Mesenchymal stem cell (in vitro differentiated cells and primary cell): ENCODE results near the gene RASSF5.
"Not testable (repeated sequence)": the region's sequence is repeated elsewhere in the genome, so short reads cannot be mapped to it uniquely, and the experiment has no call there.

ENCODE experiments used
- DNase-seq: peaks from one replicate; pipeline ENCODE4 v3.0.0-alpha.2; 2013
- H2AFZ ChIP-seq: one replicate; pipeline ENCODE4 v1.6.1; 2013; ENCODE audit warnings: low read depth, mild to moderate bottlenecking, control low read depth, inconsistent platforms, low read length, moderate library complexity
- H2AK5ac ChIP-seq: 2 replicates; pipeline ENCODE4 v1.6.1; 2013; ENCODE audit warnings: low read length, moderate library complexity, mild to moderate bottlenecking, inconsistent platforms; ENCODE audit not compliant: severe bottlenecking
- H2BK120ac ChIP-seq: one replicate; pipeline ENCODE4 v1.6.1; 2013; ENCODE audit warnings: low read depth, mild to moderate bottlenecking, inconsistent platforms, low read length, moderate library complexity
- H2BK12ac ChIP-seq, 2 experiments: one replicate each; pipeline ENCODE4 v1.6.1; 2013; ENCODE audit warnings: inconsistent platforms in 2 of 2, low read length in 2 of 2, mild to moderate bottlenecking in 2 of 2, moderate library complexity in 2 of 2, control low read depth in 1 of 2
- H2BK15ac ChIP-seq: one replicate; pipeline ENCODE4 v1.6.1; 2013; ENCODE audit warnings: mild to moderate bottlenecking, low read depth, inconsistent platforms; ENCODE audit not compliant: poor library complexity, severe bottlenecking
- H2BK5ac ChIP-seq: 2 replicates; pipeline ENCODE4 v1.6.1; 2013; ENCODE audit warnings: low read depth, mild to moderate bottlenecking, low read length, control low read depth, inconsistent platforms; ENCODE audit not compliant: poor library complexity, severe bottlenecking
- H3K14ac ChIP-seq, 2 experiments: one replicate each; pipeline ENCODE4 v1.6.1; 2013; ENCODE audit warnings: inconsistent platforms in 2 of 2, low read length in 2 of 2, control low read depth in 1 of 2, mild to moderate bottlenecking in 1 of 2, moderate library complexity in 1 of 2
- H3K18ac ChIP-seq, 2 experiments: one replicate each; pipeline ENCODE4 v1.6.1; 2013; ENCODE audit warnings: inconsistent platforms in 2 of 2, low read length in 2 of 2, control low read depth in 1 of 2, low read depth in 1 of 2, mild to moderate bottlenecking in 1 of 2
- H3K23ac ChIP-seq, 2 experiments: one replicate each; pipeline ENCODE4 v1.6.1; 2013; ENCODE audit warnings: inconsistent platforms in 2 of 2, low read length in 2 of 2, mild to moderate bottlenecking in 2 of 2, moderate library complexity in 2 of 2, control low read depth in 1 of 2
- H3K27ac ChIP-seq: 2 replicates; pipeline ENCODE4 v1.5.1; 2013; ENCODE audit warnings: mild to moderate bottlenecking, moderate library complexity, low read length, control low read depth, inconsistent platforms; ENCODE audit not compliant: poor library complexity, severe bottlenecking
- H3K27me3 ChIP-seq, 2 experiments: 2 replicates each; pipeline versions ENCODE4 v1.6.1 to v1.7.0; 2013; ENCODE audit warnings: low read length in 2 of 2, mild to moderate bottlenecking in 2 of 2, moderate library complexity in 2 of 2, control low read depth in 1 of 2, inconsistent platforms in 1 of 2; ENCODE audit not compliant: control insufficient read depth in 1 of 2, insufficient read depth in 1 of 2
- H3K36me3 ChIP-seq, 2 experiments: 2 replicates each; pipeline versions ENCODE4 v1.6.1 to v1.7.0; 2013; ENCODE audit warnings: low read length in 2 of 2, control low read depth in 1 of 2, inconsistent platforms in 1 of 2, low read depth in 1 of 2, mild to moderate bottlenecking in 1 of 2; ENCODE audit not compliant: insufficient read depth in 2 of 2, control insufficient read depth in 1 of 2
- H3K4ac ChIP-seq, 2 experiments: one replicate each; pipeline ENCODE4 v1.6.1; 2013; ENCODE audit warnings: inconsistent platforms in 2 of 2, low read length in 2 of 2, mild to moderate bottlenecking in 2 of 2, moderate library complexity in 2 of 2, control low read depth in 1 of 2, low read depth in 1 of 2
- H3K4me1 ChIP-seq: 2 replicates; pipeline ENCODE4 v1.6.1; 2013; ENCODE audit warnings: low read depth, low read length, control low read depth; ENCODE audit not compliant: control insufficient read depth, insufficient read depth
- H3K4me2 ChIP-seq: 2 replicates; pipeline ENCODE4 v1.6.1; 2013; ENCODE audit warnings: low read length, mild to moderate bottlenecking, inconsistent platforms; ENCODE audit not compliant: poor library complexity, severe bottlenecking
- H3K4me3 ChIP-seq, 2 experiments: 2 replicates each; pipeline versions ENCODE4 v1.5.1 to v1.7.0; 2013; ENCODE audit warnings: low read length in 2 of 2, mild to moderate bottlenecking in 2 of 2, control low read depth in 1 of 2, low read depth in 1 of 2; ENCODE audit not compliant: insufficient read depth in 1 of 2
- H3K79me1 ChIP-seq: replicated peaks from 2 replicates; pipeline ENCODE4 v1.6.1; 2013; ENCODE audit warnings: mild to moderate bottlenecking, control low read depth, low read length, inconsistent platforms; ENCODE audit not compliant: poor library complexity, severe bottlenecking
- H3K9ac ChIP-seq: 2 replicates; pipeline ENCODE4 v1.7.0; 2013; ENCODE audit warnings: mild to moderate bottlenecking, low read length, moderate library complexity
- H3K9me3 ChIP-seq: 2 replicates; pipeline ENCODE4 v1.7.0; 2013; ENCODE audit warnings: mild to moderate bottlenecking, low read length; ENCODE audit not compliant: control insufficient read depth
- H4K8ac ChIP-seq: one replicate; pipeline ENCODE4 v1.6.1; 2013; ENCODE audit warnings: inconsistent platforms, mild to moderate bottlenecking, low read length, moderate library complexity
- H4K91ac ChIP-seq: one replicate; pipeline ENCODE4 v1.6.1; 2013; ENCODE audit warnings: mild to moderate bottlenecking, low read length, inconsistent platforms
- WGBS: methylation state at CpG from one replicate; pipeline ENCODE4 v1.1.7; 2013; ENCODE audit warnings: mixed read lengths; 5-methylcytosine and 5-hydroxymethylcytosine counted together

Gene RASSF5

DNA sequence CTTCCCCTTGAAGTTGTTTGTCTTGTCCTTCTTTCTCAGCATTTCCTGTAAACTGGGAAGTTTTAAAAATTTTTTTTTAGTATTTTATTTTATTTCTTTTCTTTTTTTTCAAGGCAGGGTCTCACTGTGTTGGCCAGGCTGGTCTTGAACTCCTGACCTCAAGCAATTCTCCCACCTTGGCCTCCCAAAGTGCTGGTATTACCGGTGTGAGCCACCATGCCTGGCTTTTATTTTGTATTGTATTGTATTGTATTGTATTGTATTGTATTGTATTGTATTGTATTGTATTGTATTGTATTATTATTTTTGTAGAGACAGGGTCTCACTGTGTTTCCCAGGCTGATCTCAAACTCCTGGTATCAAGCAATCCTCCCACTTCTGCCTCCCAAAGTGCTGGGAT is 23.5 kb upstream of the RASSF5 start:
- not testable (repeated sequence) for H3K18ac ChIP-seq, H3K4me2 ChIP-seq, H3K4me3 ChIP-seq, H3K27me3 ChIP-seq, H2BK120ac ChIP-seq, H3K27ac ChIP-seq, DNase-seq, H3K23ac ChIP-seq, H3K14ac ChIP-seq, H4K8ac ChIP-seq, H2BK5ac ChIP-seq, H3K9me3 ChIP-seq, H4K91ac ChIP-seq, H2BK12ac ChIP-seq, H2AK5ac ChIP-seq, H3K79me1 ChIP-seq, H3K4ac ChIP-seq, H2AFZ ChIP-seq, H3K9ac ChIP-seq, H2BK15ac ChIP-seq
- H3K4me1 ChIP-seq, result peaks cover 14% of the 10 kb centered on the region
- H3K36me3 ChIP-seq, result peaks cover 56 to 59% of the 10 kb centered on the region in 2 experiments
- 100% methylated on average over 1 of the region's 1 CpG for WGBS

DNA sequence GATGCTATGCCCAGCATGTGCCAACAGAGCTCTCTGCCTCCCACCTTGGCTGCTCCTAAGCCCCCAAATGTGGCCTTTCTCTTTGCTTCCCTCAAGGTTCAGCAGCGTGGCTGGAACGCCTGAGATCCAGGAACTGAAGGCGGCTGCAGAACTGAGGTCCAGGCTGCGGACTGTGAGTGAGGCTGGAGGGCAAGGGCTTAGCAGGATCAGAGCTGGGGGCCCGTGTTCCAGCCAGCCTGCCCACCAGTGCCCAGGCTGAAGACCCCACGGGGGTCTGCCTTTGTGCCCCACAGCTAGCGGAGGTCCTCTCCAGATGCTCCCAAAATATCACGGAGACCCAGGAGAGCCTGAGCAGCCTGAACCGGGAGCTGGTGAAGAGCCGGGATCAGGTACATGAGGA is 22.4 kb upstream of the RASSF5 start:
- H2BK120ac ChIP-seq, result no peak overlapping the region
- H3K4ac ChIP-seq, result no peak overlapping the region
- H2BK15ac ChIP-seq, result no peak overlapping the region
- no peaks in the 10 kb centered on the region for H3K79me1 ChIP-seq
- H3K27me3 ChIP-seq, result no peaks in the 10 kb centered on the region
- no peak overlapping the region for H3K4me3 ChIP-seq
- no peak overlapping the region for H2AFZ ChIP-seq
- peaks cover 51 to 56% of the 10 kb centered on the region in 2 experiments for H3K36me3 ChIP-seq
- no peak overlapping the region for H3K9ac ChIP-seq
- peaks cover 11% of the 10 kb centered on the region for H3K4me1 ChIP-seq
- WGBS, result 98% methylated on average over 10 of the region's 10 CpGs
- H3K23ac ChIP-seq, result no peak overlapping the region
- no peak overlapping the region for H3K27ac ChIP-seq
- no peak overlapping the region for H2BK12ac ChIP-seq
- no peak overlapping the region for H2AK5ac ChIP-seq
- H3K18ac ChIP-seq, result no peak overlapping the region
- no peaks in the 10 kb centered on the region for H3K9me3 ChIP-seq
- H4K91ac ChIP-seq, result no peak overlapping the region
- no peak overlapping the region for H3K4me2 ChIP-seq
- no peak overlapping the region for H4K8ac ChIP-seq
- DNase-seq, result no peak
- H3K14ac ChIP-seq, result no peak overlapping the region
- no peak overlapping the region for H2BK5ac ChIP-seq

GRCh38 chr1:206486995-206487788 is 20.1 kb upstream of the RASSF5 start:
- peak overlapping the region; percentile 9 for H3K9ac ChIP-seq
- no peaks in the 10 kb centered on the region for H3K27me3 ChIP-seq
- WGBS, result 90% methylated on average over 6 of the region's 15 CpGs
- no peak overlapping the region for H3K4ac ChIP-seq
- peaks cover 61 to 65% of the 10 kb centered on the region in 2 experiments for H3K36me3 ChIP-seq
- no peaks in the 10 kb centered on the region for H3K9me3 ChIP-seq
- H2BK5ac ChIP-seq, result no peak overlapping the region
- H4K8ac ChIP-seq, result no peak overlapping the region
- H2BK120ac ChIP-seq, result no peak overlapping the region
- H3K14ac ChIP-seq, result no peak overlapping the region
- H2AFZ ChIP-seq, result no peak overlapping the region
- H2BK12ac ChIP-seq, result no peak overlapping the region
- H3K27ac ChIP-seq, result no peak overlapping the region
- H3K18ac ChIP-seq, result no peak overlapping the region
- no peak overlapping the region for H3K23ac ChIP-seq
- no peak overlapping the region for H3K4me3 ChIP-seq
- no peak for DNase-seq
- H3K4me1 ChIP-seq, result peaks cover 5% of the 10 kb centered on the region
- no peak overlapping the region for H3K4me2 ChIP-seq
- H4K91ac ChIP-seq, result no peak overlapping the region
- H3K79me1 ChIP-seq, result peaks cover 2% of the 10 kb centered on the region
- no peak overlapping the region for H2AK5ac ChIP-seq
- no peak overlapping the region for H2BK15ac ChIP-seq

- Histone ChIP-seq H3K14ac (no peak overlapping the region), H2BK15ac (no peak overlapping the region), H3K9ac (peak overlapping the region; percentile 9), H3K36me3 (peaks cover 61 to 65% of the 10 kb centered on the region in 2 experiments), H3K9me3 (no peaks in the 10 kb centered on the region), H3K18ac (no peak overlapping the region), H2AFZ (no peak overlapping the region), H2BK5ac (no peak overlapping the region), H4K91ac (no peak overlapping the region), H3K79me1 (peaks cover 2% of the 10 kb centered on the region), H2BK12ac (no peak overlapping the region), H3K23ac (no peak overlapping the region), H2BK120ac (no peak overlapping the region), H3K4ac (no peak overlapping the region), H3K27ac (no peak overlapping the region), H3K27me3 (no peaks in the 10 kb centered on the region), H3K4me1 (peaks cover 5% of the 10 kb centered on the region), H3K4me2 (no peak overlapping the region), H2AK5ac (no peak overlapping the region), H4K8ac (no peak overlapping the region), H3K4me3 (no peak overlapping the region)
- WGBS, result 98% methylated on average over 7 of the region's 7 CpGs
- no peak for DNase-seq
Observed at GRCh38 chr1:206487970-206488369, 19.4 kb upstream of the RASSF5 start.
